ENCODE measurements around the gene NTRK1. TPM values are rescaled to one million over a fixed set of nuclear protein-coding genes. Genes with fewer than 3 reads are reported as not detected.

Gene NTRK1
- total RNA-seq, 6 experiments from 2014 or later: not detected

DNA sequence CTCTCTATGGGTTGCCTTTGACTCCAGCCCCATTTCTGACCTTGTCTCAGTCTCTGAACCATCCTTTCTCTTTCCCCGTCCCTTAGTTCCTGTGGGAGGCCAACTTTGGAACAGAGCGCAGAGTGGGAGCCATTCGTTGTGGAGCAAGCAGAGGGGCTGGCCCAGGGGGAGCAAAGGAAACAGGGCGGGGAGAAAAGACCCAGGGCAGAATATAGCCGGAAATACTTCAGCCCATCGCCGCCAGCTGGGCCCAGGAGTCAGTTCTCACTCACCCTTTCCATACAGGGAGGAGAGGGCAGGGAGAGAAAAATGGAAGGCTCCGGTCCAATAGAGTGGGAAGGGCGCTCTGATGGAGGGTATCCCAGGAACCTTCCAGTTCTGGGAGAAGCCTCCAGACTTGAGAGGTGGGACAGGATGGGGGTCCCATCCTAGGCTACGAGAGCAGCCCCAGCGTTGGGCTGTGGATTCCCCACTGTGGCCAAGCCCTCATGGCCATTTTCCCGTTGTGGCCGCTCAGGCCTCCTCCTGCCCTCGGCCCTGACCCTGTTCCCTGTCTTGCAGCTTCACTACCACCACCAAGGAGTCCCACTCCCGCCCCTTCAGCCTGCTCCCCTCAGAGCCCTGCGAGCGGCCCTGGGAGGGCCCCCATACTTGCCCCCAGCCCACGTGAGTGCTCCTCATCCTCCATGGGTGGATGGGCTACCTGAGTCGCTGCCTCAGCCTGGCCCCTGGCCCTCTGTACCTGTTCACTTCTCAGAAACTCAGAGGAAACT, 43.7 kb downstream of the NTRK1 start:
- TF ChIP-seq, protein P1, sequence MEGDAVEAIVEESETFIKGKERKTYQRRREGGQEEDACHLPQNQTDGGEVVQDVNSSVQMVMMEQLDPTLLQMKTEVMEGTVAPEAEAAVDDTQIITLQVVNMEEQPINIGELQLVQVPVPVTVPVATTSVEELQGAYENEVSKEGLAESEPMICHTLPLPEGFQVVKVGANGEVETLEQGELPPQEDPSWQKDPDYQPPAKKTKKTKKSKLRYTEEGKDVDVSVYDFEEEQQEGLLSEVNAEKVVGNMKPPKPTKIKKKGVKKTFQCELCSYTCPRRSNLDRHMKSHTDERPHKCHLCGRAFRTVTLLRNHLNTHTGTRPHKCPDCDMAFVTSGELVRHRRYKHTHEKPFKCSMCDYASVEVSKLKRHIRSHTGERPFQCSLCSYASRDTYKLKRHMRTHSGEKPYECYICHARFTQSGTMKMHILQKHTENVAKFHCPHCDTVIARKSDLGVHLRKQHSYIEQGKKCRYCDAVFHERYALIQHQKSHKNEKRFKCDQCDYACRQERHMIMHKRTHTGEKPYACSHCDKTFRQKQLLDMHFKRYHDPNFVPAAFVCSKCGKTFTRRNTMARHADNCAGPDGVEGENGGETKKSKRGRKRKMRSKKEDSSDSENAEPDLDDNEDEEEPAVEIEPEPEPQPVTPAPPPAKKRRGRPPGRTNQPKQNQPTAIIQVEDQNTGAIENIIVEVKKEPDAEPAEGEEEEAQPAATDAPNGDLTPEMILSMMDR (IDR thresholded peaks at IDR 0.05): no peak
- no peak for TF ChIP-seq POLR2A (IDR thresholded peaks at IDR 0.05)
- Histone ChIP-seq H3K27me3 (no peaks in the 10 kb centered on the region), H3K4me3 (no peak overlapping the region), H3K4me1 (peaks cover 0 to 6% (median 0%) of the 10 kb centered on the region in 4 donors), H3K27ac (no peak overlapping the region), H3K9me3 (no peaks in the 10 kb centered on the region), H3K36me3 (no peaks in the 10 kb centered on the region)
- ATAC-seq (no peak), DNase-seq (peak in 1 of 3 donors; percentile 44)
- 65% methylated on average over 13 of the region's 19 CpGs for WGBS (ENCODE audit: insufficient coverage, low coverage, low lambda C conversion rate, missing lambda C conversion rate)
- intact Hi-C loops (cut with DNase I): no loop called here

- intact Hi-C loops (cut with DNase I): no loop called here
- H3K9me3 ChIP-seq: no peaks in the 10 kb centered on the region
- no peak for TF ChIP-seq POLR2A (IDR thresholded peaks at IDR 0.05)
- TF ChIP-seq, protein P1 (IDR thresholded peaks at IDR 0.05): no peak
- no peaks in the 10 kb centered on the region for H3K4me1 ChIP-seq
- DNase-seq: peak in 1 of 3 donors; percentile 44
- no peaks in the 10 kb centered on the region for H3K36me3 ChIP-seq
- no peak for ATAC-seq
- no peaks in the 10 kb centered on the region for H3K27me3 ChIP-seq
- 60% methylated on average over 2 of the region's 16 CpGs for WGBS (ENCODE audit: insufficient coverage, low coverage, low lambda C conversion rate, missing lambda C conversion rate)
- no peak overlapping the region for H3K27ac ChIP-seq
- no peak overlapping the region for H3K4me3 ChIP-seq
These were observed 44.5 kb downstream of the NTRK1 start for GRCh38 chr1:156905176-156905575.

- Histone ChIP-seq H3K4me3 (no peak overlapping the region), H3K36me3 (no peaks in the 10 kb centered on the region), H3K27ac (no peak overlapping the region), H3K9me3 (no peaks in the 10 kb centered on the region), H3K27me3 (no peaks in the 10 kb centered on the region), H3K4me1 (no peaks in the 10 kb centered on the region)
- ATAC-seq: no peak
- DNase-seq: peak in 1 of 3 donors; percentile 34
- WGBS (ENCODE audit: insufficient coverage, low coverage, low lambda C conversion rate, missing lambda C conversion rate): 50% methylated on average over 4 of the region's 4 CpGs
- intact Hi-C loops (cut with DNase I): no loop called here
- TF ChIP-seq POLR2A (IDR thresholded peaks at IDR 0.05): no peak
- TF ChIP-seq, protein P1 (IDR thresholded peaks at IDR 0.05): no peak
These were observed 45.0 kb downstream of the NTRK1 start for GRCh38 chr1:156905651-156906050.

GRCh38 chr1:156906206-156906906, 45.7 kb downstream of the NTRK1 start:
- TF ChIP-seq, protein P1 (IDR thresholded peaks at IDR 0.05): no peak
- TF ChIP-seq POLR2A (IDR thresholded peaks at IDR 0.05): no peak
- Histone ChIP-seq H3K27ac (no peak overlapping the region), H3K9me3 (no peaks in the 10 kb centered on the region), H3K4me3 (no peak overlapping the region), H3K27me3 (no peaks in the 10 kb centered on the region), H3K4me1 (no peaks in the 10 kb centered on the region), H3K36me3 (no peaks in the 10 kb centered on the region)
- peak in 1 of 3 donors; percentile 39 for DNase-seq
- ATAC-seq: no peak
- WGBS (ENCODE audit: insufficient coverage, low coverage, low lambda C conversion rate, missing lambda C conversion rate): 70% methylated on average over 2 of the region's 16 CpGs
- intact Hi-C loops (cut with DNase I): no loop called here
